Loucy (cell line): ENCODE measurements around the gene CLDN22.

ENCODE experiments used
- H2AFZ ChIP-seq: fragments of 200-600 bp; sonication (generic); 2 replicates; pipeline ENCODE4 v1.6.0; 2016; ENCODE audit warnings: antibody characterized with exemption, mild to moderate bottlenecking, low read length, moderate library complexity
- H3F3A ChIP-seq: fragments of 200-600 bp; 2 replicates; pipeline ENCODE4 v1.6.0; 2016; ENCODE audit warnings: antibody characterized with exemption, low read depth, mild to moderate bottlenecking
- H3K27me3 ChIP-seq: fragments of 200-600 bp; sonication (generic); 2 replicates; pipeline ENCODE4 v1.6.1; 2014; ENCODE audit warnings: low read length, mild to moderate bottlenecking; ENCODE audit not compliant: insufficient read depth, poor library complexity, severe bottlenecking
- H3K36me3 ChIP-seq: fragments of 200-600 bp; sonication (generic); 2 replicates; pipeline ENCODE4 v1.6.1; 2016; ENCODE audit warnings: low read length; ENCODE audit not compliant: insufficient read depth
- H3K4me1 ChIP-seq: fragments of 200-600 bp; sonication (generic); 2 replicates; pipeline ENCODE4 v1.5.1; 2014; ENCODE audit warnings: low read length, mild to moderate bottlenecking; ENCODE audit not compliant: insufficient read depth, poor library complexity, severe bottlenecking
- H3K4me2 ChIP-seq: fragments of 200-600 bp; sonication (generic); 2 replicates; pipeline ENCODE4 v1.6.0; 2014; ENCODE audit warnings: antibody characterized with exemption, low read length, low read depth, mild to moderate bottlenecking; ENCODE audit not compliant: poor library complexity, severe bottlenecking
- H3K4me3 ChIP-seq: fragments of 200-600 bp; sonication (generic); 2 replicates; pipeline ENCODE4 v1.5.1; 2014; ENCODE audit warnings: low read length, mild to moderate bottlenecking, mixed read lengths; ENCODE audit not compliant: poor library complexity, severe bottlenecking
- H3K79me2 ChIP-seq: fragments of 200-600 bp; sonication (generic); 2 replicates; pipeline ENCODE4 v1.6.1; 2014; ENCODE audit warnings: low read length; ENCODE audit not compliant: insufficient read depth
- H3K9ac ChIP-seq: fragments of 200-600 bp; sonication (generic); 2 replicates; pipeline ENCODE4 v1.6.0; 2014; ENCODE audit warnings: mild to moderate bottlenecking, low read depth, low read length, moderate library complexity; ENCODE audit not compliant: poor library complexity, severe bottlenecking
- H3K9me2 ChIP-seq: fragments of 200-600 bp; sonication (generic); replicated peaks from 2 replicates; pipeline ENCODE4 v1.6.1; 2016; ENCODE audit warnings: low read depth, low read length, mixed read lengths
- H3K9me3 ChIP-seq: fragments of 200-600 bp; sonication (generic); 2 replicates; pipeline ENCODE4 v1.6.1; 2014; ENCODE audit warnings: mild to moderate bottlenecking, antibody characterized with exemption, low read length, low read depth; ENCODE audit not compliant: insufficient read depth
- H4K20me1 ChIP-seq: fragments of 200-600 bp; sonication (generic); 2 replicates; pipeline ENCODE4 v1.6.0; 2014; ENCODE audit warnings: antibody characterized with exemption, low read length, mild to moderate bottlenecking; ENCODE audit not compliant: insufficient read depth, poor library complexity, severe bottlenecking
- EZH2phosphoT487 ChIP-seq: fragments of 200-600 bp; IDR thresholded peaks from 2 replicates; pipeline ENCODE4 v1.6.1; 2018; ENCODE audit warnings: antibody characterized with exemption, mild to moderate bottlenecking, moderate library complexity, borderline replicate concordance
- TF ChIP-seq, protein P1 (sequence below): fragments of 200-600 bp; sonication (generic); conservative IDR thresholded peaks from 2 replicates; pipeline ENCODE4 v1.5.1; 2014; ENCODE audit warnings: mild to moderate bottlenecking, antibody characterized with exemption, low read length

Gene CLDN22

GRCh38 chr4:183349673-183350072, 29.6 kb upstream of the CLDN22 start:
- Histone ChIP-seq H3K27me3 (no peaks in the 10 kb centered on the region), H3F3A (no peaks in the 10 kb centered on the region), H3K9me3 (no peaks in the 10 kb centered on the region), H2AFZ (no peak overlapping the region), H4K20me1 (no peaks in the 10 kb centered on the region), H3K79me2 (no peaks in the 10 kb centered on the region), H3K4me3 (no peak overlapping the region), H3K4me1 (no peaks in the 10 kb centered on the region), H3K36me3 (no peaks in the 10 kb centered on the region), H3K9ac (no peak overlapping the region), H3K4me2 (no peak overlapping the region), H3K9me2 (no peaks in the 10 kb centered on the region)
- no peak for TF ChIP-seq EZH2phosphoT487
- TF ChIP-seq, protein P1, sequence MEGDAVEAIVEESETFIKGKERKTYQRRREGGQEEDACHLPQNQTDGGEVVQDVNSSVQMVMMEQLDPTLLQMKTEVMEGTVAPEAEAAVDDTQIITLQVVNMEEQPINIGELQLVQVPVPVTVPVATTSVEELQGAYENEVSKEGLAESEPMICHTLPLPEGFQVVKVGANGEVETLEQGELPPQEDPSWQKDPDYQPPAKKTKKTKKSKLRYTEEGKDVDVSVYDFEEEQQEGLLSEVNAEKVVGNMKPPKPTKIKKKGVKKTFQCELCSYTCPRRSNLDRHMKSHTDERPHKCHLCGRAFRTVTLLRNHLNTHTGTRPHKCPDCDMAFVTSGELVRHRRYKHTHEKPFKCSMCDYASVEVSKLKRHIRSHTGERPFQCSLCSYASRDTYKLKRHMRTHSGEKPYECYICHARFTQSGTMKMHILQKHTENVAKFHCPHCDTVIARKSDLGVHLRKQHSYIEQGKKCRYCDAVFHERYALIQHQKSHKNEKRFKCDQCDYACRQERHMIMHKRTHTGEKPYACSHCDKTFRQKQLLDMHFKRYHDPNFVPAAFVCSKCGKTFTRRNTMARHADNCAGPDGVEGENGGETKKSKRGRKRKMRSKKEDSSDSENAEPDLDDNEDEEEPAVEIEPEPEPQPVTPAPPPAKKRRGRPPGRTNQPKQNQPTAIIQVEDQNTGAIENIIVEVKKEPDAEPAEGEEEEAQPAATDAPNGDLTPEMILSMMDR, result no peak

GRCh38 chr4:183348706-183349659, 28.9 kb upstream of the CLDN22 start:
- TF ChIP-seq, protein P1, result no peak
- TF ChIP-seq EZH2phosphoT487, result no peak
- no peaks in the 10 kb centered on the region for H3K9me3 ChIP-seq
- H3K4me2 ChIP-seq, result no peak overlapping the region
- H3K36me3 ChIP-seq, result no peaks in the 10 kb centered on the region
- H3K27me3 ChIP-seq, result no peaks in the 10 kb centered on the region
- no peaks in the 10 kb centered on the region for H3K79me2 ChIP-seq
- no peaks in the 10 kb centered on the region for H3K4me1 ChIP-seq
- no peak overlapping the region for H2AFZ ChIP-seq
- H3F3A ChIP-seq, result no peaks in the 10 kb centered on the region
- H3K9ac ChIP-seq, result no peak overlapping the region
- no peak overlapping the region for H3K4me3 ChIP-seq
- no peaks in the 10 kb centered on the region for H4K20me1 ChIP-seq
- H3K9me2 ChIP-seq, result no peaks in the 10 kb centered on the region

GRCh38 chr4:183348136-183348535, 28.1 kb upstream of the CLDN22 start:
- no peak overlapping the region for H3K9ac ChIP-seq
- no peak overlapping the region for H3K4me2 ChIP-seq
- no peaks in the 10 kb centered on the region for H3K9me2 ChIP-seq
- no peaks in the 10 kb centered on the region for H3K4me1 ChIP-seq
- H3K4me3 ChIP-seq, result no peak overlapping the region
- no peaks in the 10 kb centered on the region for H3K36me3 ChIP-seq
- H3K9me3 ChIP-seq, result no peaks in the 10 kb centered on the region
- H3F3A ChIP-seq, result no peaks in the 10 kb centered on the region
- no peaks in the 10 kb centered on the region for H3K79me2 ChIP-seq
- no peaks in the 10 kb centered on the region for H3K27me3 ChIP-seq
- no peak for TF ChIP-seq EZH2phosphoT487
- TF ChIP-seq, protein P1, result no peak
- H4K20me1 ChIP-seq, result no peaks in the 10 kb centered on the region
- H2AFZ ChIP-seq, result no peak overlapping the region
